Activated naive CD4-positive, alpha-beta T cell treated with Interleukin-2 at 50 U/mL for 16 hours (primary cell): ENCODE measurements around the gene NPC1L1.
"Not testable (repeated sequence)": the region's sequence is repeated elsewhere in the genome, so short reads cannot be mapped to it uniquely, and the experiment has no call there.

ENCODE experiments used
- DNase-seq: peaks from one replicate; pipeline ENCODE4 v3.0.0-alpha.2; 2020

Gene NPC1L1

GRCh38 chr7:44565795-44566559 lies 24.8 kb upstream of the NPC1L1 start:
- no peak for DNase-seq

GRCh38 chr7:44565097-44565794 lies 24.1 kb upstream of the NPC1L1 start:
- peak; percentile 70 for DNase-seq

DNA sequence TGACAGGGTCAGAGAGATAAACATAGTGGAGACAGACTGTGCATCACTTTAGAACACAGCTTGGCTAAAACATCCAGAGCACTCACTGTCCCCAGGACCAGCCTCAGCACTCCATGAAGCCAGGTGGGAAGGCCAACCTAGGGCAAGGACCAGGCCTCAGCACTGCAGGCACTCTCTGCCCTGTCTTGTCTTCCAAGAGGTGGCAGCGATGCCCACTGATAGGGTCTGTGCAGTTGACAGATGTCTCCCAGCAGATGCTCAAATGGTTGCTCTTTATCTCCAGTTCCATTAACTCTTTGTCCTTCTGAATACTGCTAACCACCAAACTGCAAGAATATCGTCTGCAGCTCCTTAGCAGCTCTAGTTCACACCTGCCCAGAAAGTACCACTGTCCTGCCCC lies 23.5 kb upstream of the NPC1L1 start:
- no peak for DNase-seq

DNA sequence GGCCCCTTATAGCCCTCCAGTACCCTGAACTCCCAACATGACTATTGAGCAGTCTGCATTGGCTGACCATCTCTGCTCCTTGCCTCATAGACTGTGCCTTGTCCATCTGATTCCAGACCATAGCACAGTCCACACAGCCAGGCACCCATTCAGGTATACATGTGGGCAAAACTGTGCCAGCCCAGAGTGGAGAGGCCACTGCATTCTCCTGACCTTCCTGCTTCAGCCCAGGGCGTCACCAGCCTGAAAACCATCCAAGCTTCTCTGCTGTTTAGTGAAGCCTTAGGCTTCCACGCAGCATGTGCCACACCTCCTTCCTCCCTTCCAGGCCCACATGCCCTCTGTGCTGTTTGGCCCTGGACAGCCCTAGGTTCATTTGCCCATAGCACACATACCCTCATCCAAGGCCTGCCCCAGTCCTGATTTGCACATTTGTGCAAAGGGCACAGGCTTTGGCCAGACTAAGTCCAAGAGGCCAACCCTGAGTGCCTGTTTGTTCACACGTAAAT lies 22.1 kb upstream of the NPC1L1 start:
- DNase-seq: no peak

- not testable (repeated sequence) for DNase-seq
Measured at GRCh38 chr7:44562622-44562962, 21.5 kb upstream of the NPC1L1 start.

- no peak for DNase-seq
Measured at GRCh38 chr7:44561962-44562621, 21.0 kb upstream of the NPC1L1 start.

- DNase-seq: no peak
Measured at GRCh38 chr7:44561481-44561880, 20.4 kb upstream of the NPC1L1 start.

DNA sequence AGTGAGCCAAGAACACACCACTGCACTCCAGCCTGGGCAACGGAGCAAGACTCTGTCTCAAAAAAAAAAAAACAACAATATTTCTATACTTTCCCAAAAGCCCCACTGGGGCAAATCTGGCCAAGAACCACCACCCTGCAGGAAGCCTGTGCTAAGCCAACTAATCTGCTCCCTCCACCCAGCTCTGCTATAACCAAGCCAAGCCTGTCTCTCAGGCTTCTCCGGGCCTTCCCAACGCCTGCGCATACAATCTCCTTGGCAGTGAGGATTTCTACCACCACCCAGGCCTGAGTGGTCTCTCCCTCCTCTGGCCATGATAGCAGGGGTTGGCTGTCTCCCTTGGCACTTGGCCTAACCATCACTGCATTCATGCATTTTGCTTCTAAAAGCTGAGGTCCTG lies 18.4 kb upstream of the NPC1L1 start:
- DNase-seq: no peak

DNA sequence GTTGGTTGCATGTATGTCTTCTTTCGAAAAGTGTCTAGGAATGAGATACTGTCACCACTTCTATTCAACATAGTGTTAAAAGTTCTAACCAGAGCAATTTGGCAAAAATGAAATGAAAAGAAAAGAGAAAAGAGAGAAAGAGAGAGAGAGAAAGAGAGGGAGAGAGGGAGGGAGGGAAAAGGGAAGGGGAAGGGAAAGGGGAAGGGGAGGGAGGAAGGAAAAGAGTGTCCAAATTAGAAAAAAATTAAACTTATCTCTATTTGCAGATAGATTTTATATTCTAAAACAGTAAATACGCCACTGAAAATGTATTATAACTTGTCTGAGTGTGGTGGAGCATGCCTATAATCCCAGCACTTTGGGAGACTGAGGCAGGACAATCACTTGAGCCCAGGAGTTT lies 16.4 kb upstream of the NPC1L1 start:
- no peak for DNase-seq

- DNase-seq: no peak
Measured at GRCh38 chr7:44555350-44555749, 14.2 kb upstream of the NPC1L1 start.

GRCh38 chr7:44552473-44553005 lies 11.4 kb upstream of the NPC1L1 start:
- DNase-seq: not testable (repeated sequence)

- no peak for DNase-seq
Measured at GRCh38 chr7:44549457-44549856, 8.3 kb upstream of the NPC1L1 start.

DNA sequence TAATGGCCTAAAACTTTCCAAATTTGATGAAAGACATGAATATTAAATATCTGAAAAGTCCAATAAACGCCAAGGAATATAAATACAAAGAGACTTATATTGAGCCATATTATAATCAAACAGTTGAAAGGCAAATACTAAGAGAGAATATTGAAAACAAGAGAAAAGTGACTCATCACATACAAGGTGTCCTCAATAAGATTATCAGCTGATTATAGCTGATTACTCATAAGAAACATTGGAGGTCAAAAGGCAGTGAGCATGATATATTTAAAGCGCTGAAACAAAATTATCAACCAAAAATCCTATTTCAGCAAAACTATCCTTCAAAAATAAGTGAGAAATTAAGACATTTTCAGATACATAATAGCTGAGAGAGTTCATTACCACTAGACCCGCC lies 7.8 kb upstream of the NPC1L1 start:
- no peak for DNase-seq

DNA sequence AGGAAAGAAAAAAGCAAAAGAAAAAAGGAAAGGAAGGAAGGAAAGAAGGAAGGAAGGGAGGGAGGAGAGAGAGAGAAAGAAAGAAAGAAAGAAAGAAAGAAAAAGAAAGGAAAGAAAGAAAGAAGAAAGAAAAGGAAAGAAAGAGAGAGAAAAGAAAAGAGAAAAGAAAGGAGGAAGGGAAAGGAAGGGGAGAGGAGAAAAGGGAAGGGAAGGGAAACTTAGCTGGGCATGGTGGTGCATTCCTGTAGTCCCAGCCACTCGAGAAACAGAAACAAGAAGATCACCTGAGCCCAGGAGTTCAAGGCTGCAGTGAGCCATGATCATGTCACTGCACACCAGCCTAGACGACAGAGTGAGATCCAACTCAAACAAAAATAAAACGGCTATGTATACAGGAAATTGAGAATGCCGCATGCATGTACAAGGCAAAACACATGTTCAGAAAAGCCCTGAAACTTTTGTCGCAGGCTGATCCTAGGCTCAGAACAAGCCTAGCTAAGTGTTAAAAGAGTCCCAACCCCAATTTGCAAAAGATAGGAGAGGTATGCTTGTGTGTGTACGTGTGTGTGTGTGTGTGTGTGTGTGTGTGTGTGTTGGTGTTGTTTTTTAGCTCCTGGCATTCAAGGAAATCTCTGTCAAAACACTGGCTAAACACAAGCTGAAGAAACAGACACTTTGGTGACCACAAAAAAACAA lies 6.6 kb upstream of the NPC1L1 start:
- DNase-seq: no peak

GRCh38 chr7:44541876-44542610 lies 913 bp upstream of the NPC1L1 start:
- DNase-seq: no peak

GRCh38 chr7:44540592-44541027 lies 520 bp downstream of the NPC1L1 start:
- DNase-seq: no peak

DNA sequence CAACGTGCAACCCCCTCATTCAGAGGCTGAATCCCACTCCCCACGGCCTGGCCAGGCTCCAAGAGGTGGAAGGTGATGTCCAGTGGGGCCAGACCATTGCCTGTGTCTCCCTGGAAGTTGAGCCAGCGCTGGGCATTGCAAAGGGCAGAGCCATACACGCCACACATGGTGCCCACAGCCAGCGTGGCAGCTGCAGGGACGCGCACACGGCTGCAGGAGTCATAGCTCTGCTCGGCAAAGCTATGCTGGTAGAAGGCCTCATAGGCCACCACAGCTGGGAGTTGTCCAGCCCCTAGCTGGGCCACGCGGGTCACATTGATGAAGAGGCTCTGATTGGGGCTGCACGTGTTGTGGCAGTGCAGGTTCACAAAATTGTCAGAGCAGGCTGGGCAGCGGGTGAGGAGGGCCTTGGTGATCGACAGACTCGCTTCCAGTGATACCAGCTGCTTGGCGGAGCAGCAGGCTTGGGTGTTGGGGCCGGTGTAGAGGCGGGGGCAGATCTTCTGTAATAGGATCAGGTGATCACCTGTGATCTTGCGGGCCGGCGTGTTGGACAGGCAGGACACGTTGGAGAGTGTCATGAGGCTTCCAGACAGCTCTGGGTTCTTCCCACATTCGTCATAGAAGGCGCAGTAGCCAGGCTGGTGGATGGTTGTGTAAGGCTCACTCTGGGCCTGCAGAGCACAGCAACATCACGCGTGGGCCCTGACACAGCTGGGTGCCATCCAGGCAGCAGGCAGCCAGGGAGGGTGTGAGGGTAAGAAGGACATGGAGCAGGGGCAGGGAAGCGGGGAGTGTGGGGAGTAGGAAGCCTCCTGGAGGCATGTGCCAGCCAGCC lies 1.2 kb downstream of the NPC1L1 start:
- no peak for DNase-seq

GRCh38 chr7:44538798-44539668 lies 2.1 kb downstream of the NPC1L1 start:
- no peak for DNase-seq

- DNase-seq: no peak
Measured at GRCh38 chr7:44538093-44538797, 2.9 kb downstream of the NPC1L1 start.

DNA sequence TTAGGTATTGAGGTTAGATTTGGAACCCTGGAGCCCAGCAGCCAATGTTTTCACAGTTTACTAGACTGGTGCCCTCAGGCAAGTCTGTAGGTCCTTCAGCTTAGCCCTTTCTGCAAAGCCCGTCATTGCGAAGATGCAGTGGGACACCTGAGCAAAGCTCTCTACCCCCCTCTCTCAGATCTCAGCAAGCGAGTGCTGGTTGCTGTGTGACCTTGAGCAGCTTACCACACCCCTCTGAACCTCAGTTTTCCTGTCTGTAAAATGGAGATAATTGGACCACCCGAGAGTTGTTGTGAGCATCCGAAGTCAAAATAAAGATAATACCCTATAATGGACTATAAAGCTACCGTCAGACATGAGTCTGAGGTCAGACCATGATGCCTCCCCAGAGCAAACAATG lies 3.7 kb downstream of the NPC1L1 start:
- DNase-seq: no peak
